Activated naive CD4-positive, alpha-beta T cell treated with Interleukin-2 at 50 U/mL for 16 hours (primary cell): ENCODE results near the gene LY6G5B.

Source experiments
- DNase-seq: peaks from one replicate; pipeline ENCODE4 v3.0.0-alpha.2; 2020

LY6G5B gene

DNA sequence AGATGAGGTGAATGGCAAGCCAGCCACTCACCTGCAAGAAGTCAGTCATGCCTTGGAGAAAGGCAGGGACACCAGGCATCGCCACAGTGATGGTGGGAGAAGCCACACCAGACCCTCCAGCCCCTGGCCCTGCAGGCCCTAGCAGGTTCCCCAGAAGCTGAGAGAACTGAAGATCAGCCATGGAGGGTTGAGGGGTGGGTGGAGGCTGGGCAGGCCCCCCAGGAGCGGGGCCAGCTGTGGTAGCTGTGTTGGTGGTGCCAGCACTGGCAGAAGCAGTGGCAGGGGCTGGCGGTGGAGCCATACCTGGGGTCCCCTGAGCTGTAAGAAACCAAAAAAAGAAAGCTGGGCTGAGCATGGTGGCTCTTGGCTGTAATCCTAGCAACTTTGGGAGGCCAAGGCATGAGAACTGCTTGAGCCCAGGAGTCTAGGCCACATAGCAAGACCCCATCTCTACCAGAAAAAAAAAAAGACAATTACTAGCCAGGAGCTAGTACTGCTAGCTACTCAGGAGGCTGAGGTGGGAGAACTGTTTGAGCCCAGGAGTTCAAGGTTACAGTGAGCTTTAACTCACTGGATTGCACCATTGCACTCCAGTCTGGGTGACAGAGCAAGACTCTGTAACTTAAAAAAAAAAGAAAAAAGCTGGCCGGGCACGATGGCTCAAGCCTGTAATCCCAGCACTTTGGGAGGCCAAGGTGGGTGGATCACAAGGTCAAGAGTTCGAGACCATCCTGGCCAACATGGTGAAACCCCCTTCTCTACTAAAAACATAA is 26.8 kb upstream of the LY6G5B start:
- DNase-seq: no peak

DNA sequence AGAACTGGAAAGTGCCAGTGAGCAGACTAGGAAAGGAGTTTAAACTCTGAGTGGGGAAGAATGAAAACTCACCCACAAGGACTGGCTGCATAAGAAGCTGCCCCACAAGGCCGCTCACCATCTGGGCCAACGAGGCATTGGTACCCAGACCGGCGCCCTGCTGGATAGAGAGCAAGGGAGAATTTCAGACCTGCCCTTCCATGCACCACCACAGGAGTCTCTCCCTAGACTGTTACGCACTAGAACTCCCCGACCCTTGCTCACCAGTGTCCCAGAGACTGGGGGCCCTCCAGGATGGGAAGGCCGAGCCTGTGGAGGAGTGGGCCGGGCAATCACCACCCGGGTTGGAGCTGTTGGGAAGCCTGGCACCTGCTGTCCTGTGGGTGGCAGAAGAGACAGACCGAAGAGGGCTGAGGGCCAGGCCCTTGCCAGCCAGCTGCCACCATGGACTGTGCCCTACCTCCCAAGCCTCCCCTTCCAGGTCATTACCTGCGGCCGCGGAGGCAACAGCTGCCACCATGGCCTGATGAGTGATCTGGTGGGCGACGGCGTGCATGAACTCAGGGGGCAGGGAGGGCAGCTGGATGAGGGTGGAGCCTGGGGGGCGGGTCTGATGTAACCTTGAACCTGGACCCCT is 25.8 kb upstream of the LY6G5B start:
- no peak for DNase-seq

DNA sequence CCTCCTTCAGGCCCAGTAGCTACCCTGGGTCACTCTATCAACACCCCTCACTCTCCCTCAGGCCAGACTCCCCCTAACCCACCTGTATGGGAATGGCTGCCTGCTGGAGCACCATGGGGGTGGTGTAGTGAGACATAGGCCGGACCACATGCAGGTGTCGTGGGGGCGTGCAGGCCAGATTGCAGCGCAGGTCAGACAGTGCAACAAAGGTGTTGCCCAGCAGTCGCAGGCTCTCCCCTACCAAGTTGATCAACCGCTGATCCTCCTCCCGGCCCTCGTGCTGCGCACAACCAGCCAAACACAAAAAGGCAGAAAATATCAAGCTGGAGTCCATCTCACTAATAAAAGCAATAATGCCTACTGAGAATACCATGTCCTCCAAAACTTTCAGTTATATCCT is 24.5 kb upstream of the LY6G5B start:
- no peak for DNase-seq

DNA sequence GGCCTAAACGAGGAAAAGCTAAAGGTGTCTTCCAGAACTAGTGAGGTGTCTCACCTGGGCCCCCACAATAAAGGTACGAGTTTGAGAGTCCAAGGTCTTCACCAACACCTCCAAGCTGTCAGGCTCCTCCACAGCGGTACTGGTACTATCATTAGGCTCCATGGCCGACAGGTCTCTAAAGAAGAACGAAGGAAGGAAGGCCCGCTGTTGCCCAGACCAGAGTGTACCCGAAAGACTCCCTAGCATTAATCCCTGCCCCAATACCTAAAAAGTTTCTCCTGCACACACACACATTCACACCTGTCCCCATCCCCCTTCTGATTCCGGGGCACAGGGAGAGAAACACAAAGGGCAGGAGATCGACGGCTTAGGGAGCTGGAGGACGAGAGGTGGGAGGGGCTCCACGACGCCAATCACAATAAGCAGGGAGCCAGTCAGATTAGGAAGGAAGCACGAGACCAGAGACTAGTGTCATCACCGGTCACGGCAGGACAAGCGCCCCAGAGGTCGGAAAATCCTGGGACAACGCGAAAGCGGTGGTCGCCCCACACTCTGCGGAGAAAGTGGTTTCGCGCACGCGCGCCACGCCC is 18.1 kb upstream of the LY6G5B start:
- no peak for DNase-seq

DNA sequence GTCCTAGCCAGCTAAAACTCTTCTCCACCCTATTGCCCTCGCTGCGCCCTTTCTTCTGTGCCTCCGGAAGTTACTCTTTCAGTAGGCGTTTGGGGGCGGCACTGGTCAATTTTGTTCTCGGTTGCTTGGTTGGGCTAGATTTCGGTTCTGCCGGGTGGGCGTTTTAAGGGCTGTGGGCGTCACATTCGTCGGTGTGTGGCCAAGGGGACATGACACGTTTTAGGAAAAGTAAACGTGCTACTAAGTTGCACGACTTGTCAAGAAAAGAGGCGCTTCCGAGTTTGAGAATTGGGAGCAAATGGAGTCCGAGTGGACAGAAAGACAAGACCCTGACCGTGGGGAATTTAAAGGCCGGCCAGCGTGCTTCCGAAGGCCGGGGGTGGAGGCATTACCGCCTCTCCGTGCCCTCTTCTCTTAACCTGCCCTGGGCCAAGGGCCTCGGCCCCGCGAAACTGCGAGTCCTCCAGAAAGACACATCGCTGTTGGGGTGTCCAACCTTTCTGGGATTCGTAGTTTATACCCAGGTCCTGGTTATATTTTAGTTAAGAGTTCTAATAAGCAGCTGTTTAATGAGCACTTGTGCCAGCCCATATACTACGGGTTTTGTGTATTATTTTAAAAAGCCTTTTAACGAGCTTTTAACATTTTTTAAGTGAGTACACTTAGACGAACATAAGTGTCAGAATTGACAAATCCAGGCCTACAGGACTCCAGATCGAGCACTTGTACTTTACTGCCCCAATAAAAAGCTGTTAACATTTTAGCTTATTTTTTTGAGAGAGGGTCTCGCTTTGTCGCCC is 16.7 kb upstream of the LY6G5B start:
- DNase-seq: peak; percentile 89

- no peak for DNase-seq
Observed at GRCh38 chr6:31654574-31655348, 15.0 kb upstream of the LY6G5B start.

GRCh38 chr6:31655349-31656237 is 14.2 kb upstream of the LY6G5B start, which contains the start of gene APOM:
Gene APOM (plus strand): TSS chr6:31655894. CDS start chr6:31655967, 73 bp downstream.
- DNase-seq: no peak

- DNase-seq: peak; percentile 21
Observed at GRCh38 chr6:31657406-31658157, 12.2 kb upstream of the LY6G5B start.

DNA sequence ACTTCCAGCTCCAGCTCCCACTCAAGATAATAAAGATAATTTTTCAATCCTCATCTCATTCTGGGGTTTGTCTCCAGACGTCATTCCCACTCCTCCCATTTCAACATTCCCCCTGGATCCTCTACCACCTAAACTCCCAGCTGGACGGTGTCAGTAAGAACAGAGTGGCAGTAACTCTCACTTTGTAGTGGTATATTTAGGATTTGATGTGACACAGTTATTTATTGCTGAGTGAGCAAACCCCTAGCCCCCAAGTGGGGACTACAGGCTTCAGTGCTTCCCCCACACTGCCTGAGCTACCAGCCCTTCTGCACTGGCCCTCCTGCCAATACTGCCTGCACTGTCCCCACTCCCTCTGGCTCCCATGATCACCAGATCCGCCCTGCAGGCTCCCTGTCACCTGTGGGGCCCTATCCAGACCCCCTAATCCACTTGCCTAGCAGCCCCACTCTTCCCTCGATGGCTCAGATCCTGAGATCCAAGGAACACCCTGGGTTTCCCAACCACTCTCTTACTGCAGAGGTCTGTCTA is 11.6 kb upstream of the LY6G5B start:
- DNase-seq: no peak

GRCh38 chr6:31658983-31659648 is 10.7 kb upstream of the LY6G5B start:
- DNase-seq: no peak

GRCh38 chr6:31659649-31660380 is 10.0 kb upstream of the LY6G5B start:
- peak; percentile 34 for DNase-seq

GRCh38 chr6:31660381-31661261 is 9.2 kb upstream of the LY6G5B start, which contains the start of gene C6orf47:
Gene C6orf47 (minus strand): TSS chr6:31660778. CDS start chr6:31659947, 831 bp downstream.
- DNase-seq: peak; percentile 73

DNA sequence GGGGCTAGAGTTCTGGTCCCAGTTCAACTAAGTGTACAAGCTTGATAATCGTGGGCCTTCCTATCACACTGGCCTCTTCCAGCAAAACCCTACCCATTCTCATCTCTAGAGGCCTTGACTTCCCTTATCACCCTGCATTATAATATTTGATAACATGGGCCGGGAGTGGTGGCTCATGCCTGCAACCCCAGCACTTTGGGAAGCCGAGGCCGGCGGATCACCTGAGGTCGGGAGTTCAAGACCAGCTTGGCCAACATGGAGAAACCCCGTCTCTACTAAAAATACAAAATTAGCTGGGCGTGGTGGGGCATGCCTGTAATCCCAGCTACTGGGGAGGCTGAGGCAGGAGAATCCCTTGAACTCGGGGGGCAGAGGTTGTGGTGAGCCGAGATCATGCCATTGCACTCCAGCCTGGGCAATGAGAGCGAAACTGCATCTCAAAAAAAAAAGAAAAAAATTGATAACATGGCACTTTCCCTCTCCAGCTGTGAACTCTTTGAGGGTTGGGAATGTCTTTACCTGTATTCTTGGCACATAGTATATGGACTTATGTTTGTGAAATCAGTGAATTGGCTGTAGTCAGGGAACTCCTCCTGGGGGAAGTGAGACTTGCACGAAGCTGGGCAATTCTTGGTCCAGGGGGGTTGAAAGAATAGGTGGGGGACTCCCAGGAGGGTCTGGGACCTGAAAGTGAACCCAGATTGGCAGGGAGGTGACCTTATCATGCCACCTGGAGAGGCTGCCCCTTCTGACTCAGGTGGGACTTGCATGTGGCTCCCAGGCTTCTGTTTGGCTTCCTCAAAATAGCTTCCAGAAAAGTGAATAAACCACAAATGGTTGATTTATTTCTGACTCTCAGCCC is 8.3 kb upstream of the LY6G5B start:
- DNase-seq: no peak

DNA sequence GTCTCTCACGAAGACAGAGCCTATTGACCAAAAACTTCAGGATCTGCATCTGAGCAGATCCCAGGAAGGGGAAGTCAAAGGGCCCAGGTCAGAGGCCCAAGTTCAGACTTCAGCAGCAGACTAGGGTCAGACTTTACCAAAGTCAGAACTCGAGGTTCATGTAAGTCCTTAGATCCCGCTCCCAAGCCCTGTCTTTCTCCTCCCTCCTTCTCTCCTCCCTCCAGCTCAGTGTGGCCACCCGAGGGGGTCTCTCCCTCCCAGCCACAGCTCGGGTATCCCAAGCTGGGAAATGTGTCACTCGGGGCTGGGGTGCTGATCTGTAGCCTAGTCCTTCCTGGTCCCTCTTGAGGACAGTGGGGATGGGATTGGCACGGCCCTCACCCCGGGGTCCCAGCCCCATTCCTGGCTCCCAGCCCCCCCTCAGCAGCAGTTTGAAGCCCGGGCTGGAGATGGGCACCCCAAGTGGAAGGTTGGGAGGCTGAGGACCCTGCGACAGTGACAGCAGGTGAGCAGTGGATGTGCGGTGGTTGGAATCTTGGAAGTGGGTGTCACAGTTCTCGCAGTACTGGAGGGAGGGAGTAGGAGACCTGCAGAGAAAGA is 7.6 kb upstream of the LY6G5B start:
- no peak for DNase-seq

DNA sequence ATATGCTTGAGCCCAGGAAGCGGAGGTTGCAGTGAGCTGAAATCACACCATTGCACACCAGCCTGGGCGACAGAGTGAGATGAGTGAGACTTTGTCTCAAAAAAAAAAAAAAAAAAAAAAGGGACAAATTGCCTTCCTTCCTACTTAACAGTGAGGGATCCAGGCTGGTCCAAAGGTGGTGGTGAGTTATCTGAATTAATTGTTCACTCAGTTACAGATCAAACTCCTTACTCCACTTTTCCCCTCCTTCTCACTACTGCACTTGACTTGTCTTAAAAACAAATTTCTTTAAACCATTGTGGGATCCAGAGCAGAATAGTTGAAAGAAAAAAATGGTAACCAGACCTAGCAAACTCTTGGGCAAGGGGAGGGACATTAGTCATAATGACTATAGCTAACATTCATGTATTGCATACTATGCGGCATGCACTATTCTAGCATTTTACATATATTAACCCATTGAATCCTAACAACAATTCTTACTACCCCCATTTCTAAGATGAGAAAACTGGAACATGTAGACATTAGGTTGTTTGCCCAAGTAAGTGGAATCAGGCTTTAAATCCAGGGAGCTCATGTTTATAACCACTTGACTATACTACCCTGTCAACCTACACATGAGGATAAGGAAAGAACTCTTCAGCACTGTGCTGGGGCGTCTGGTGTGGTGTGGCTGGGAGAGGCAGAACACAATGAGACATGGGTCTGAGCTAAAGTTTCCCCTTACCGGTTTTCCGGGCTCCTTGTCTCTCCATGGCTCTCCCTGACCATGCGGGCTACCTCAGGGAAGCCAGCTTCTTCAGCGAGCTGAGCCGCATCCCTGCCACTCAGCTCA is 6.4 kb upstream of the LY6G5B start:
- no peak for DNase-seq
